ENCODE results near the gene SDK2. TPM values are rescaled to one million over a fixed set of nuclear protein-coding genes. Genes with fewer than 3 reads are reported as not detected.

SDK2 gene
- total and polyA plus RNA-seq, 2 of the 8 experiments (the other 6 are each of a cell fraction or from before 2014, with no cell fraction given) = 3.9 to 4.1 TPM

- H3K4me1 ChIP-seq (replicated peaks in 1 of 4; ENCODE audit: control insufficient read depth in 3 of 4, insufficient read depth in 4 of 4, low read length in 3 of 4) = no peaks in the 10 kb centered on the region; a peak in 2 of 7 replicates
- no peaks in the 10 kb centered on the region for H3K9me3 ChIP-seq (ENCODE audit: insufficient read depth in 2 of 2, low read depth in 1 of 2, low read length in 1 of 2)
- CTCF ChIA-PET (ENCODE audit: partially characterized antibody) = interaction anchor here (1.2 kb wide), 1 partner anchor 36 kb away, joined by 3 read pairs; no protein-coding TSS in a partner anchor
- no peak overlapping the region for H2BK120ac ChIP-seq (replicated peaks; ENCODE audit: low read depth, low read length)
- no peak overlapping the region for H3K23ac ChIP-seq (ENCODE audit: insufficient read length)
- FAIRE-seq (no peak), DNase-seq (ENCODE audit: low read depth in 1 of 2, low spot score in 2 of 2) (no peak)
- POLR2A ChIA-PET (ENCODE audit: partially characterized antibody) = no interaction called here
- no peak overlapping the region for H3K4me2 ChIP-seq (ENCODE audit: insufficient read depth in 1 of 2, low read depth in 2 of 2, low read length in 2 of 2)
- no peak overlapping the region for H3K4me3 ChIP-seq (ENCODE audit: extremely low read depth in 1 of 4, insufficient read depth in 2 of 4, low read depth in 3 of 4, low read length in 4 of 4)
- no peaks in the 10 kb centered on the region; the same call in 1 of the 2 replicates for H3K79me1 ChIP-seq (ENCODE audit: low read depth, low read length)
- H2AK5ac ChIP-seq (ENCODE audit: low read depth, low read length) = no peak overlapping the region; the same call in 1 of the 2 replicates
- WGBS, 2 experiments (ENCODE audit: extremely low coverage in 1 of 2, insufficient coverage in 1 of 2, insufficient read length in 1 of 2, insufficient replicate concordance in 2 of 2, low coverage in 1 of 2, low lambda C conversion rate in 2 of 2, missing lambda C conversion rate in 1 of 2) = 93% methylated on average over 7 of the region's 7 CpGs; no CpG with 5 or more reads in 1 of the 2 experiments
- no peak overlapping the region for H3K56ac ChIP-seq (replicated peaks; ENCODE audit: insufficient read length, low read depth, low read length)
- H2BK15ac ChIP-seq (ENCODE audit: low read length) = no peak overlapping the region
- peaks cover 3% of the 10 kb centered on the region; the same call in 1 of the 2 replicates for H3K23me2 ChIP-seq (ENCODE audit: low read depth, low read length)
- H3K27ac ChIP-seq (ENCODE audit: low read depth, low read length) = no peak overlapping the region
- no peaks in the 10 kb centered on the region for H3K27me3 ChIP-seq (replicated peaks in 1 of 4; ENCODE audit: control insufficient read depth in 3 of 4, extremely low read depth in 1 of 4, insufficient read depth in 3 of 4, low read length in 3 of 4)
- H3K14ac ChIP-seq (ENCODE audit: insufficient read length) = no peak overlapping the region
- no peaks in the 10 kb centered on the region for H3K79me2 ChIP-seq (ENCODE audit: control insufficient read depth in 1 of 2, insufficient read depth in 2 of 2, low read length in 2 of 2)
- H4K91ac ChIP-seq (replicated peaks; ENCODE audit: insufficient read length, low read length) = no peak overlapping the region
- no peak overlapping the region for H2AFZ ChIP-seq (ENCODE audit: low read length)
- H2BK20ac ChIP-seq (ENCODE audit: low read length) = no peak overlapping the region
- no peak overlapping the region; a peak in 1 of 7 replicates for H3K9ac ChIP-seq (replicated peaks in 1 of 4; ENCODE audit: extremely low read depth in 1 of 4, low read depth in 3 of 4, low read length in 3 of 4)
- H2BK12ac ChIP-seq (ENCODE audit: low read depth, low read length) = no peak overlapping the region
- H3K4ac ChIP-seq (replicated peaks; ENCODE audit: insufficient read length, low read depth, low read length) = no peak overlapping the region
- H4K20me1 ChIP-seq (replicated peaks in 1 of 2; ENCODE audit: control insufficient read depth in 1 of 2, insufficient read depth in 2 of 2, low read length in 2 of 2) = peaks cover 4 to 5% of the 10 kb centered on the region in 2 experiments
- H4K8ac ChIP-seq (ENCODE audit: extremely low read depth, insufficient read depth, low read length) = no peak overlapping the region
- no peak overlapping the region for H4K5ac ChIP-seq (ENCODE audit: insufficient read length, low read depth, low read length)
- no peak overlapping the region; the same call in 1 of the 2 replicates for H2BK5ac ChIP-seq (ENCODE audit: low read depth, low read length)
- no peaks in the 10 kb centered on the region for H3K36me3 ChIP-seq (ENCODE audit: control insufficient read depth in 2 of 4, insufficient read depth in 4 of 4, low read length in 3 of 4)
- no peak overlapping the region for H3K18ac ChIP-seq (ENCODE audit: extremely low read depth, low read length)
- no peak for TF ChIP-seq RNF2 (IDR thresholded peaks at IDR 0.05; ENCODE audit: borderline replicate concordance, low read depth, low read length, missing control alignments, poor library complexity, severe bottlenecking)
- no peak for TF ChIP-seq KDM5A (IDR thresholded peaks at IDR 0.05; ENCODE audit: low read length)
Measured at GRCh38 chr17:73526952-73527351, 117.3 kb downstream of the SDK2 start.
